PC-9 (cell line): ENCODE data around the gene SELENON.

ENCODE experiments used
- CTCF ChIP-seq: fragments of 200-600 bp; sonication (generic); conservative IDR thresholded peaks from 2 replicates; pipeline ENCODE4 v1.6.1; 2017; ENCODE audit warnings: mixed run types, antibody characterized with exemption, mild to moderate bottlenecking, moderate library complexity
- EZH2 ChIP-seq: fragments of 200-600 bp; sonication (generic); IDR thresholded peaks from 2 replicates; pipeline ENCODE4 v1.8.0; 2017; ENCODE audit warnings: antibody characterized with exemption, low read depth

DNA sequence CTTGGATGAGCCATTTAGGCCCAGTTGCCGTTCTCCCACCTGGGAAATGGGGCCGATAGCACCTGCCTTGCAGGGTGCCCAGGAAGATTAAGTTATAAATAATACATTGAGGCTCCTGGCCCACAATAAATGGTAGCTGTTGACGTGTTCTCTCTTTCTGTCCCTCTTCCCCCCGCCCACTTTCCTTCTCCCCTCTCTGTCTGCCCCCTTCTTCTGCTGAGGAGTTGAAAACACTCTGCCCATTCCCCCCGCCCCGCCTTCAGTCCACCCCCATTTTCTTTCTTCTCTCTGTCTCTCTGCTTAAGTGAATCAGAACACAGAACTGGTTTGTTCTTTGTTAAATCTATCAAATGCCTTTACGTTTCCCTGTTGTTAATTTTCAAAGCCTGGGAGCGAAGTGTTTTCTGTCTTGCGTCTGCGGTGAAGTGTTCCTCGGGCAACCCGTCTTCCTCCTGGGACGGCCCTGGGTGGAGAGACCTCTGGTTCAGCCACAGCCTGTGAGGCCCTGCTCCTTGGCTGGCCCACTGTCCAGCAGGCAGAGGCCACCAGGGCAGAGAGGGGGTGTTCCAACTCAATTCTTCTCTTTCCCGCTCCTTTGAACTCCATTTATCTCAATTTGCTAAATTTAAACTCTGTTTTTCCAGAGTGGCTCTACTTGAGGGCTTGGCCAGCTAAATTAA is 29.3 kb upstream of the SELENON start:
- TF ChIP-seq EZH2 (no peak), CTCF (no peak)
